Measurements from ENCODE around the gene COLEC12.

Gene COLEC12

GRCh38 chr18:498931-499775 lies 1.3 kb downstream of the COLEC12 start (continued):
- TF ChIP-seq ZNF391 (tag by site-specific recombination; IDR thresholded peaks at IDR 0.05; ENCODE audit: borderline replicate concordance, low read depth), result peak; percentile 85; the same call in 1 of the 2 replicates
- TF ChIP-seq ZNF280C (tag by site-specific recombination; IDR thresholded peaks at IDR 0.05), result no peak
- no peak for TF ChIP-seq ZNF133 (tag by site-specific recombination; IDR thresholded peaks at IDR 0.05)
- TF ChIP-seq ZNF830 (tag by site-specific recombination; IDR thresholded peaks at IDR 0.05; ENCODE audit: low read depth), result no peak
- no peak for TF ChIP-seq ZNF274 (IDR thresholded peaks at IDR 0.05; ENCODE audit: low read length)
- no peak for TF ChIP-seq ZNF274 (tag by site-specific recombination; IDR thresholded peaks at IDR 0.05; ENCODE audit: borderline replicate concordance)
- TF ChIP-seq TRIM28 (IDR thresholded peaks at IDR 0.05; ENCODE audit: borderline replicate concordance, low read length), result no peak
- peak; percentile 21; the same call in 1 of the 2 replicates for TF ChIP-seq KLF1 (tag by site-specific recombination; IDR thresholded peaks at IDR 0.05)
- peak; percentile 79; the same call in 1 of the 2 replicates for TF ChIP-seq ZSCAN18 (tag by site-specific recombination; IDR thresholded peaks at IDR 0.05)
- no peak for TF ChIP-seq ZNF514 (tag by site-specific recombination; IDR thresholded peaks at IDR 0.05)
- TF ChIP-seq GLIS1 (tag by site-specific recombination; IDR thresholded peaks at IDR 0.05), result peak; percentile 100
- no peak for TF ChIP-seq ZNF214 (tag by site-specific recombination; IDR thresholded peaks at IDR 0.05; ENCODE audit: borderline replicate concordance)
- peak; percentile 48; the same call in 1 of the 2 replicates for TF ChIP-seq ZNF518A (tag by site-specific recombination; conservative IDR thresholded peaks at IDR 0.05; ENCODE audit: low read depth)
- TF ChIP-seq ELK4 (IDR thresholded peaks at IDR 0.05; ENCODE audit: borderline replicate concordance, low read depth, low read length), result no peak
- TF ChIP-seq ZBTB8A (tag by site-specific recombination; IDR thresholded peaks at IDR 0.05), result no peak
- peak; percentile 78 for TF ChIP-seq ZBTB17 (tag by site-specific recombination; IDR thresholded peaks at IDR 0.05)
- no peak for TF ChIP-seq SALL2 (tag by site-specific recombination; IDR thresholded peaks at IDR 0.05; ENCODE audit: borderline replicate concordance)
- TF ChIP-seq ZNF311 (tag by site-specific recombination; IDR thresholded peaks at IDR 0.05; ENCODE audit: borderline replicate concordance), result no peak
- peak; percentile 89; the same call in 1 of the 2 replicates for TF ChIP-seq ZNF600 (tag by site-specific recombination; IDR thresholded peaks at IDR 0.05)
- no peak for TF ChIP-seq ZNF510 (tag by site-specific recombination; IDR thresholded peaks at IDR 0.05; ENCODE audit: insufficient replicate concordance)
- TF ChIP-seq ZNF664 (tag by site-specific recombination; IDR thresholded peaks at IDR 0.05), result peak; percentile 44; the same call in 1 of the 2 replicates
- no peak for TF ChIP-seq ZNF146 (tag by site-specific recombination; IDR thresholded peaks at IDR 0.05)
- TF ChIP-seq FEZF1 (tag by site-specific recombination; IDR thresholded peaks at IDR 0.05), result peak; percentile 98
- 0 out of 2 replicates have a peak, but pooled peaks have one; percentile 30 for TF ChIP-seq ZNF341 (tag by site-specific recombination; IDR thresholded peaks at IDR 0.05; ENCODE audit: low read depth)
- no peak for TF ChIP-seq ZSCAN5A (tag by site-specific recombination; IDR thresholded peaks at IDR 0.05)
- no peak for TF ChIP-seq ZNF211 (tag by site-specific recombination; IDR thresholded peaks at IDR 0.05; ENCODE audit: low read depth)
- no peak for TF ChIP-seq ZNF132 (tag by site-specific recombination; IDR thresholded peaks at IDR 0.05; ENCODE audit: borderline replicate concordance)
- no peak for TF ChIP-seq ZNF777 (tag by site-specific recombination; IDR thresholded peaks at IDR 0.05; ENCODE audit: borderline replicate concordance)

Measured in HEK293 (cell line).